CD4-positive, alpha-beta T cell treated with Interleukin-15 for 4 hours (primary cell): Measurements from ENCODE around the gene C2CD2.
"Not testable (repeated sequence)": the region's sequence is repeated elsewhere in the genome, so short reads cannot be mapped to it uniquely, and the experiment has no call there.

Source experiments
- DNase-seq: peaks from one replicate; pipeline ENCODE4 v3.0.0-alpha.2; 2020; ENCODE audit warnings: low spot score

C2CD2 gene

DNA sequence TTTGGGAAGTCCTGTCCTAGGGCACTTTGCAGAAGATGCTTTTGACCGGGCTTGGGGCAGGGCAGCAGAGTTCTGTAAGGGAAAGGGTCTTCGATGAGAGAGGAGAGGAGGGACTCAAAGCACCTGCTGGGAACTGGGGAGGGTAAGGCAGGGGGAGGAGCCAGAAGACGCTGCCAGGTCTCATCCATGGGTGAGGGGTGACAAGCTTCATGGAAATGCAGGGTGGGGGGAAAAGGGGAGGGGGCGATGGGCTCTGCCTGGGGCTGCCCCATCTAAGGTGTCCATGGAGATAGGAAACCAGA is 20.9 kb upstream of the C2CD2 start:
- no peak for DNase-seq

DNA sequence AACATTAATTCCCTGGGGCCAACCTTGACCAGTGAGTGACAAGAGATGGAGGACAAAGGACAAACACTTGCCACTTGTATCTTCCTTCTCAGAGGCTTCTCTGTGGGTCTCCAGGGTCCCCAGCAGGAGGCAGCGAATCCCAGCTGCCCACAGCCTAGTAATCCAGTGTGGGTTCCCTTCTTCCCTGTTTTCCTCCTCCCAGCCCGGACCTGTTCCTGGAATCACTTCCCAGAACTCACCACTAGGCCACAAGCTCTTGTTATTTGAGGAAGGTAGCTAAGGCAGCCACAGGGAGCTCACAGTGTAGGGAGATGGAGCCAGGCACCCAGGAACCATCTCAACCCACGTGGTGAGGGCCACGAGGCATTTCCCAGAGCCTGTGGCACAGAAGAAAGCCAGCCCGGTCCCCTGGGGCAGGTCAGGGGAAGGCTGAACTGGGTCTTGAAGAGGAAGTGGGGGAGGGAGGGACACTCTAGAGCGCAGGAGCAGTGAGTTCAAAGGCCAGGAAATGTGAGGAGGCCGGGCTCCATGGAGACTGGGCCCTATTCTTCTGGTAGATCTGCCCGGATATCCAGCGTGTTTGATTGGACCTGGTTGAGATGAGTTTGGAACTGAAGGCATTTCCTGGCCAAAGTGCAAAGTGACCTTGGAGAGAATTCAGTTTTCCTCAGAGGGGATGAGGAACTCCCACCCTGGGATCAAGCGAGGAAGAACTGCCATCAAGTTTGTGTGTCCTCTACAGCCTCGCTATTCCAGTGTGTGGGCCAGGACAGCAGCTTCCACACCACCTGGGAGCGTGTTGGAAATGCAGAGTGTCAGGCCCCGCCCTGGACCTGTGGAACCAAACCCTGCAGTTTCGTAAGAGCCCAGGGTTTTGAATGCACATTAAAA is 20.3 kb upstream of the C2CD2 start:
- no peak for DNase-seq

DNA sequence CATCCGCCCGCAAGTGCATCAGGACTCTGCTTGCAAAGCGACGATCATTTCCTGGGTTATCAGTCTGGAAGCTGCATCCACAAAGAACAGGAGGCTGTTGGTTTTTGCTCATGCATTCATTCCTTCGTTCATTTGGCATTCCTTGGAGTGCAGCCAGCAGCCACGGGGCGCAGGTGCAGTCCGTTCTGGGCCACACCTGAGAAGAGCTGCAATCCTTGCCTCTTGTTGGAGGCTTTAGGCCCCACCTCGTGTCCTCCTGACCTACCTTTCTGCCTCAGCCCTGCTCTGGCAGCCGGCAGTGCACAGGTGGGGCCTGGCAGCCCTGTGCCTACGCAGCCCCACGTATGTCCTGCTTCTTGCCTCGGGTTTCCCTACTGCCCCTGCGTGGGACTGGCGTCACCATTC is 19.6 kb upstream of the C2CD2 start:
- no peak for DNase-seq

DNA sequence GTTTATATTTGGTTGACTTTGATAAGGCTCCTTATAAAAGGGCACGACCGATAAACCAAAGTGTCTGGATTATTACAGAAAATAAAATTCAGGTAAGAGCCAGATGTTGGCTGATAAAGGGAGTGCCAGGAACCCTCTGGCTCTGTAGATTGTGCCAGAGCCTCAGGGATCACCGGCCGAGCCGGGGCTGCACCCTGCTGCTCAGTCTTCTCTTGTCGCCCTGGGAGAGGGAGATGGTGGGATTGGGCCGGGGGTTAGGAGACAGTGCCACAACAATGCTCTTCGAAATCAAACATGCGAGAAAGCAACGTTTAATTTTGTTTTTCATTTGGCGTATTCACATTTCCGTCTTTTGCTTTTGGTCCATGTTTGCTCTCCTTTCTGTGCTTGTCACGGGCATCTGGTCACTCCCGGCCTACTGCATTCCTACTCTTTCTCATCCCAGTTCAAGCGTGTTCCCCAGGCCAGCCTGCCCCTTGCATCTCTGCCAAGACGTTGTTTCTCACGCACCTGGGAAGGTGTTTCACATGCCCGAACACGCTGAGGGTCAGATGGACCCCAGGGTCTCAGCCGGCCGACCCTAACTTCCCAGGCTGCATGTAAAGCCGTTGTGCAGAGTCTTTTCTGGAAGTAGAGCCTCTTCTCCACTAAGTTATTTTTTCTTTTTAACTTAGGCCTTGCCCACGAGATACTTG is 18.8 kb upstream of the C2CD2 start:
- DNase-seq: no peak

DNA sequence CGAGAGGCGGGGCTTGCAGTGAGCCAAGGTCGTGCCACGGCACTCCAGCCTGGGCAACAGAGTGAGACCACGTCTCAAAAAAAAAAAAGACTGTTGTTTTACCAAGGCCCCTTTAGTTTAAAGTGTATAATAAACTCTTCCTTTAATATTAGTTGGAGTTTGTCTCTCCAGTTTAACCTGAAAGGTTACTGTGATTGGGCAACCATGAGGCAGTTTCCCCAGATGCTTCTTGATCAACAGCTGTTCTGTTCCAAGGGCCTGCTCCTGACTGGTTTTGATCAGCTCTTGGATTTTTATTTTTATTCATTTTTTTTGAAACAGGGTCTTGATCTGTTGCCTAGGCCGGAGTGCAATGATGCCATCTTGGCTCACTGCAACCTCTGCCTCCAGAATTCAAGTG is 18.1 kb upstream of the C2CD2 start:
- DNase-seq: no peak

DNA sequence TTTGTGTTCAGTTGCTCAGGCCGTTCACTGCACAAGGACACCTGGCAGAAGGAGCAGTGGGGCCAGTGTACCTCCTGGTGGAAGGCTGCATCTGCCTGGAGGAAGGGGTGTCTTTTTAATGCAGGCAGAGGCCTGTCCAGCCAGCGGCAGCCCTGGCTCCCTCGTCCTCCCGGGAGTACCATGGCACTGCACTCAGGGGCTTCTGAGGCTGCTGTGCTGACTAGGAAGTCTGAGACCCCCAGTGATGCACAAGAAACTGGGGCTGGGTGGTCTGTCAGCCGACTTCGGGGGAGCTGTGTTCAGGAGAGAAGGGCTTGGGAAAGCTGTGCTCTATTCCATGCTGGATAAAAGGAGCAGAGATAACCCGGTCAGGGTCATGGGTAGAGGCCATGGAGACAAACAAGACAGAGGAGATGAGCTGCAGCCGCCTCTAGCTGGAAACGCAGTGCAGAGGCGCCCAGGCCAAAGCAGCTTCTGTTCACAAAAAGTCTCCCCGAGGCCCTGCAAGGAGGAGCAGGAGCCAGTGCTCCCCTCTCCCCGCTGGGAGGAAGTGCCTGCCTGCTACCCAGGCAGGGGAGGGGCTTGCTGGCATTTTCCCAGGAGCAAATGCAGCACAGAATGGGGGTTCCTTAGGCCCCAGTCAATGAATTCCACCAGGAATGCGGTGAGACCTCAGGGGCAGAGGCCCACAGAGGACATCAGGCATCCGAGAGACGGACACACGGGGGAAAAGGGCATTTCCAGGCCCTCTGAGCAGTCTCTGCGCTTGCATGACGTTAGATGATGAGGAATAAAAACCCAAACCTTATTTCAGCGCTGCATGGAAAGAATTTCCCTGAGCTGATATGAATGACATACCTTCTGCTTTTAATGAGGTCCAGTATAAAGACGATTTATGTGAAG is 17.2 kb upstream of the C2CD2 start:
- no peak for DNase-seq

DNA sequence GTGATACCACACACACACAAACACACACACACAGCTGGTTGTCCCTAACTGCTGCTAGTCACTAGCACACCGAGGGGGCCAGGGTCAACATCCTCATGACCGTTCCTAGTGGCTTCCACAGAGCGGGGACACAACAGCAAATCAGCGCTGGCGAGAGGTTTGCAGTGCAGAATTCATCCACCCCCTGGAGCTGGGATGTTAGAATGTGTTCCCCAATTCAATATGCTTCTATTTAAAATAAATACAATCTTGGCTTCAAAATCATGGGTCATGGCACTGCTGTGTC is 16.2 kb upstream of the C2CD2 start:
- DNase-seq: no peak

DNA sequence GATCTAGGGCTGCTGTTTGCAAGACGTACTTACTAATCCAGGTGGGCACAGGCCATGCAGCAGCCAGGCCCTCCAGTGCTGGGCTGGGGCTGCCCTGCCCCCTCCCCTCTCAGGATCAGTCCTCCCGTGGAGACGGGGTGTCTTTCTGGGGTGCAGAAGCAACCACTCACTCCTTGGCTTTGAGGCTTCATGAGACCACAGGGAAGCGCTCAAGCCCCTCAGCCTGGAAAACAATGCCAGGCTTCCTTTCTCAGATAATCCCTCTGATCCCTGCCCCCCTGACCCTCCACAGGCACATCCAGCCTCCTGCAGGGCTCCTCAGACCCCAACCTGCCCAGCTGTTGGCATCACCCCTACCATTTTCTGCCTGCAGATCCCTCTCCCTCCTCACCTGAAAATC is 13.9 kb upstream of the C2CD2 start:
- DNase-seq: no peak

DNA sequence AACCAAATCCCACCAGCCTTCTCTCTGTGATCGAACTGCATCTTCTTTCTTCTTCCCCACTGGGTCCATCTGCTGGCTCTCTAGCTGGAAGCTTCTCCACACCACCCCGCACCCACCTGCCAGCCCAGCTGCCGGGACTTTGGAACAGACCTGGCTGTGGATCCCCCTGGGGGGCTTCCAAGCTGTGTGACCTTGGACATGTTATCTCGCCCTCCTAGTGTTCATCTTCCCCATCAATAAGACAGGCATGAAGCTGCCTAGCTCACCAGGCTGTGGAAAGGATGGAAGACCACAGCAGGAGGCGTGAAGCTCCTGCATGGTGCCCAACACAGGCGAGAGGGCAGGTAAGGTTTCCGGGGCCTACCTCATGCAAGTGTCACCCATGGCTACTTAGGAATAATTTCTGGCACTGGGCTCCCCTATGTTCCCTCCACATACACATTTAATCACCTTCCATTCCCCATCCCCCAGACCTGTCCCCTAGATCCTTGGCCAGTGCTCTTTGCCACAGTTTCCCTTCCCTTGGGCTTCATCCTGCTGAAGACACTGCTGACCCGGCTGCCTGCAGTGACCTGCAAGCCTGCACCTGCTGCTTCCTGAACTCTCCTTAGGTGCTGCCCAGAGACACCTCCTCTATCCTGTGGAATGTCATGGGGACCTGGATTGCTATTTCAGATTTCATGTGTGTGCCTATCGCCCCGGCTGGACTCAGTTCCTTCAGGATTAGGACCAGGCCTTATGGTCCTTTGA is 13.2 kb upstream of the C2CD2 start:
- no peak for DNase-seq

DNA sequence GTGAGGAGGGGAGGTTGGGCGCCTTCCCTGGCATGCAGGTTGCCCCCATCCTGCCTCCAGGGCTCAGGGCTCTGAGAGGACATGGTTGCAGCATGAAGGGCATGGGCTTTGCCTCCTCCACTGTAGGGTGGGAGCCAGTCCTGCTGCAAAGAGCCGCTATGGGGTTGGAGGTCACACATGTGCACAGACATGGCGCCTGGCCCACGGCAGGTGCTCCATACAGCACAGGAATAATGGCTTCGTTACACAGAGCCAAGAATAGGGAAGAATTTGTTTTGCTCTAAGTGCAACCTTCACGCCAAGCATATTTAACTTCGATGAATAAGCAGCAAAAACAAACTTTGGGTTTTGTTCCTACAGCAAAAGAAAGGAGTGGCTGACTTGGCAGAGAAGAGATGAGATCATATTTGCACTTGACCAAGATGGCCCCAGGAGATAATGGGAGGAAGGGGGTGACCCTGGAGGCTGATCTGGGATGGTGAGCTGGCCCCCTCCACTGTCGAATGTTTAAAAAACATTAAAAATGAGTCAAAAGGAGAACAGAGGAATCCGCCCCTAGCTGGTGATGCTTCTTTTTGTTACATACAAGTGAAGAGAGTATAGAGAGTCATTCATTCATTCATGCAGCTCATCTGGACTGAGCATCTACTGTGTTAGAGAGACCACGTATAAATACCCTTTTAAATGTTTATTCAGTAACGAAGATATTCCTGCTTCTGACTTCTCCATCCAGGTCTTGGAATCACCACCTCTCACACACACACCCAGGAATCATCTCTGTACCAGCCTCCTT is 12.4 kb upstream of the C2CD2 start:
- DNase-seq: no peak

DNA sequence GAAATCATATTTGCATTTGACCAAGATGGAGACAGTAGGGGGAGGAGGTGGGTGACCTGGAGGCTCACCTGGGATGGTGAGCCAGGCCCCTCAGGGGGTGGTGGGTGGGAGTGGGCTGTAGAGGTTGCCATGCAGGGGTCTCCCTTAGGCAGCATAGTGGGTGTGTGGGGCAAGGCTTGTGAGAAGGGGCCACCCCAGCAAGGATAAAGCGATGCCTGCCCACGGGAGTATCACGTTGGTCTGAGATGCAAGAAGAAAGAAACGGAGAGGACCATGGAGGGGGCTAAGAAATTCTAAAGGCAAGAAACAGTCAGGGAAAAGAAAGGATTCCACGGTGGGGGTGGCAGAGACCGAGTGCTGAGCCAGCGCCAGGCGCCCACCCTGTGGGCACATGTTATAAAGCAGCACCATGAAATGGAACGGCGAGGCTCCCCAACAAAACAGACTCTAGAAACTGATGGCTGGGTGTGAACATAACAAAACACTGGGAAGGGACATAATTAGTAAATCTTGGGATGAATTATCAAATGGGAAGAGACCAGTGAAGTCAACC is 11.7 kb upstream of the C2CD2 start:
- no peak for DNase-seq

DNA sequence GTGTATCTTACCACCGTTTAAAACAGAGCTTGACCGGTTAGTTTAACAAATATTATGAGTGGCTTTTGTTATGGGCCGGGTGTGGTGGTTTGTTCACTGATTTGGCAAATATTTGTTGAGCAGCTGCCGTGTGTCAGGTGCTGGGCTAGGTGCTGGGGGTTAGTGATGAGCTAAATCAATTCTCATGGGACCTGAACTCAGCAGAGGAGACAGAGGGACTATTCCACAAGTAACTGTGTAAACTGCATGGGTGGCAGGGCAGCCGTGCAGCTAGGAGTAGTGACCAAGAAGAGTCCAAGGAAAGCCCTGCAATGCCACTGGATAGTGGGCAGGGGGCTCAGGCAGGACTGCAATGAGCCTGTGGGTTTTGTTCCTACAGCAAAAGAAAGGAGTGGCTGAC is 11.2 kb upstream of the C2CD2 start:
- DNase-seq: no peak

DNA sequence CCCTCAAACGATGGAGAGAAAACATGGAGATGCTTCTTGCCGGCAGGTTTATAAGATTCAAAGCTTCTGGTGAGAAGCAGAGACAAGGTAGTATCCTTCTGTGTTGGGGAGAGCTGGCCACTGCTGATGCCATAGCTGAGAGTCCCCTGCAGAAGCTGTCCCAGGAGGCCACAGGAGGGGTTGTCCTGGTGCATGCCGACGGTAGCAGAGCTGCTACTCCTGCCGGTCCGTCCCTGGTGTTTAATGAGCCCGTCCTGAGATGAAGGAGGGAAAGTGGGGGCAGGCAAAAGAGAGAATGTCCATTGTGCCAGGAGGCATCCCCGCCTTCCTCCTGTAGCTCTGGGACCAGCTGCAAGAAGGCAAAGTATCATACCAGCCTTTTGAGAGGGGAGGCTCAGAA is 10.4 kb upstream of the C2CD2 start:
- DNase-seq: no peak

DNA sequence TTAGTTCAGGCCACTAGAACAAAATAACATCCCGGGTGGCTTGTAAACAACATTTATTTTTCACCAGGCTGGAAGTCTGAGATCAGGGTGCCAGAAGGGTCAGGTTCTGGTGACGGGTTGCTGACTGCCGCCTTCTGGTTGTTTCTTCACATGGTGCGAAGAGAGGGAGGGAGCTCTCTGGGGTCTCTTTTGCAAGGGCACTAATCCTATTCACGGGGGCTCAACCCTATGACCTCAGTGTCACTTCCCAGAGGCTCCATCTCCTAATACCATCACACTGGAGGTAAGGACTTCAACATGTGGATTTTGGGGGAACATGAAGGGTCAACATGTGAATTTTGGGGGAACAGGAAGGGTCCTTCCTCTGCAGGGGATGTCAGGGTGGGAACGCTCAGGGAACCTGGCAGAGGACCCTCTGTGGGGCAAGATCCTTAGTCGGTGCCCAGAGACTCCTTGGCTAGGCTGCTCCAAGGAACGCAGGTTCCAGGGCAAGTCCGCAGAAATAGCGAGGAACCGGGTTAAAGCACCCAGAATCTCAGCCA is 8.7 kb upstream of the C2CD2 start:
- DNase-seq: no peak

DNA sequence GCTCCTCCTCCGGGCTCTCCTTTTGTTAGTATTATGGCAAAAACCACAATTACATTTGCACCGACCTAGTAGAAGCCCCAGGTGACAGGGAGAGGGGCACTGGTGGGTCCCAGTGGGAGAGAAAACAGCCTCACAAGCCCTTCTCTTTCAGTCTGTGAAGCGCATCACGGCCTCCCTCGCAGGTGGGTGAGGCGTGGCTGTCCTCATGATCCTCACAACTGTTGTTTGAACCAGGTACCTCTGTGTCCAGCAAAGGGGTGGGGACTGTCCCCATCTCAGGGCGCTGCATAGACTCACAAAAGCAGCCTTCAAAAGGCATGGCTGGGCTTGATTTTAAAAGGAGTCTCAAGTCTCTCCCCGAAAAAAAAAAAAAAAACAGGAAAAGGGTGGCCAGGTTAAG is 7.9 kb upstream of the C2CD2 start:
- no peak for DNase-seq

DNA sequence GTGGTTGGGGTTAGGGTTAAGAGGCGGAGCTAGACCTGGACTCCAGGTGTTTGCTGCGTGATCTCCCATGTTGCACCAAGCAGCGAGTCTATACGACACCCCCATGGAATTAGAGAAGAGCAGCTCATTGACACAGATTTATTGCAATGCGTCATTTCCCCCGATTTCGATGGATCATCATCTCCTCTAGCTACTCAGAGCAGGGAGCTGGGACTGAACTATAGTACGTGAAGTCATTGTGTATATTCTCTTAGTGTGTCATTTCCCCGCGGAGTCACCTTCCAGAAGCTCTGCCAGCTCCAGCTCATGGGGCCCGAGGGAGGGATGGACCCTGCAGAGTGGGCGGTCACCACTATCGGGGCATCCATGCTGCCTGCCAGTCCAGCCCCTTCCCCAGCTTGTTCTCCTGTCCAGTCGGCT is 7.5 kb upstream of the C2CD2 start:
- DNase-seq: no peak

DNA sequence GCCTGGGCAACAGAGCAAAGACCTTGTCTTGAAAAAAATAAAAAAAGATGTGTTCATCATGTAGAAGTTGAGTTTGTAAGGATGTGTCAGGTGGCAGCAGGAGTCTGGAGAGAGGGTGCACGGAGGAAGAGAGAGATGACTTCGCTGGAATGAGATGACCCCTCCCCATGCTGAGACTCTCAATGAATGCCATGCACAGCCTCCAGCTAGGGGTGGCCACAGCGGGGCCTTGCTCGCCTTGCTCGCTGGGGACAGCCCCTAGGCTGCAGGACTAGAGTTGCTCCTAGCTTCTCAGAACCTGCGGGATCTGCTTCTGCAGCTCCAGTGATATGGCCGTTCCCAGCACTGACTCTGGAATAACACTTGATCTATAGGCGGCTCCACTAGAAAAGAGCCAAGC is 6.6 kb upstream of the C2CD2 start:
- no peak for DNase-seq

DNA sequence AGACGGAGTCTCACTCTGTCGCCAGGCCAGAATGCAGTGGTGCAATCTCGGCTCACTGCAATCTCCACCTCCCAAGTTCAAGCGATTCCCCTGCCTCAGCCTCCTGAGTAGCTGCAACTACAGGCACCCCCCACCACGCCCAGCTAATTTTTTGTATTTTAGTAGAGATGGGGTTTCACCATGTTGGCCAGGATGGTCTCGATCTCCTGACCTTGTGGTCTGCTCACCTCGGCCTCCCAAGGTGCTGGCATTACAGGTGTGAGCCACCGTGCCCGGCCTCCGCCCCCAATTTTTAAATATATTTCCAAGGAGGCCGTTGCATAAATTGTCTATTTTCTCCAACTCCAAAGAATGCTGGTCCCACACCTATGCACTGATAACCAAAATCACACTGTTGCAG is 5.9 kb upstream of the C2CD2 start:
- DNase-seq: not testable (repeated sequence)

DNA sequence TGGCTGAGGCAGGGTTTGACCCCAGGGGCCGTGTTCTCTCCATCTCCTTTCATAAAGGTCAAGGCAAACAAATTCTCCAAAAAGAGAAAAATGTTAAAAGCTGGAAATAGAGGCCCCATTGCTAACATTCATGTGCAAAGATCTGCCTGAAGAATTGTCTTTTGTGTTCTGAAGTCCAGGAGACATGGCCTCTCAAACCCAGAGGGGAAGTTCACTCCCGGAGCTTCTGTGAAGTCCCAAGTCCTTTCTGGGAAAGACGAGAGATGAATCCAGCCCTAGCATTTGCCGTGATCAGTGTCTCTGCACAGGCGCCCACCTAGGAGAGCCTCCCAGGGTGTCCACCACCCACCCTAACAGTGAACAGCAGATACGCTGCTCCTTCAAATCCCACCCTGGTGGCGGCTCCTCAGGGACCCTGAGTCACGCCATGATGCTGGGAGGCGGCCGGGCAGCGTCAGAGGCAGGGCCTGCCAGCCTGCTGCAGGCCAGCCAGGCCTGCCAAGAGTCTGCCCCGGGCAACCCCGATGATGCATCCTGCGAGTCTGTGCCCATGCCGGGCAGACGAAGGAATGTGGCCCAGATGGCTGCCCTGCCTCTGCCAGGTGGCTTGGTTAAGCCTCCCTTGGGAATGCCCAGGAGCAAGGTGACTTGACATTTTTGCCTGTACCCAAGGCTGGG is 5.2 kb upstream of the C2CD2 start:
- no peak for DNase-seq
